DMS53 treated with DMSO at 0.1 percent for 48 hours (cell line): Measurements from ENCODE around the gene SLC9B2.
A peak's percentile ranks its signal among the peaks of the same experiment; 100 is the strongest.

Source experiments
- DNase-seq: peaks from one replicate; lab custom pipeline; 2025; ENCODE audit not compliant: unreplicated experiment; lab: John Stamatoyannopoulos, UW

SLC9B2 gene, protein sequence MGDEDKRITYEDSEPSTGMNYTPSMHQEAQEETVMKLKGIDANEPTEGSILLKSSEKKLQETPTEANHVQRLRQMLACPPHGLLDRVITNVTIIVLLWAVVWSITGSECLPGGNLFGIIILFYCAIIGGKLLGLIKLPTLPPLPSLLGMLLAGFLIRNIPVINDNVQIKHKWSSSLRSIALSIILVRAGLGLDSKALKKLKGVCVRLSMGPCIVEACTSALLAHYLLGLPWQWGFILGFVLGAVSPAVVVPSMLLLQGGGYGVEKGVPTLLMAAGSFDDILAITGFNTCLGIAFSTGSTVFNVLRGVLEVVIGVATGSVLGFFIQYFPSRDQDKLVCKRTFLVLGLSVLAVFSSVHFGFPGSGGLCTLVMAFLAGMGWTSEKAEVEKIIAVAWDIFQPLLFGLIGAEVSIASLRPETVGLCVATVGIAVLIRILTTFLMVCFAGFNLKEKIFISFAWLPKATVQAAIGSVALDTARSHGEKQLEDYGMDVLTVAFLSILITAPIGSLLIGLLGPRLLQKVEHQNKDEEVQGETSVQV

DNA sequence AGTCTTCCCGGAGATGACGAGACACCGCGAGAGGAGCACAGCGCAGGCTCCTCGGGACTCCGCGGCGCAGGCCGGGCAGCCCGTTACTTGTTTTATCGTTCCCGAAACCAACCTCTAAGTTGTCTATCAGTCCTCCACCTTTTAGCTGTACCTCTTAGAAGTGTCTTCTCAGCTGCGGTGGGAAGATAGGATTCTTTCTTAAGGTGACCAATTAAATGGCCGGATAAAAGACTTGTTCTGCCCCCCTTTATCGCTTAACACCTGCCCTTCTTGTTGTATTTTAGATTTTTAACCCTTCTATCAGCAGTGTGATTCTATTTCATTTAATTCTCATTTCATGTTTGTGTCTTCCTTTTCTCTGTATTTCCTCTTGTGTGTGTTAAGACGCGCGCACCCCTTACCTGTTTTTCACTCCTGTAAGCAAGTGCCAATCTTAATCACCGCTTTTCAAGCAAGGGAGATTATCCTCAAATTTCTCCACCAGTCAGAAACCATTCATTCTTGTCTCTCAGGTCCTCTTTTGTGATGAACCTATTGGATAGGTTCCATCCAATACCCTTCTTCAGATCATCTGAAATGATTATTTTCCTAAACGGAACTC, at the start of gene SLC9B2:
TSS of gene SLC9B2 (minus strand) at position 15 of the 601 bp plus-strand sequence. CDS start 9,211 bp downstream, outside the sequence.
- peak; percentile 22 for DNase-seq

DNA sequence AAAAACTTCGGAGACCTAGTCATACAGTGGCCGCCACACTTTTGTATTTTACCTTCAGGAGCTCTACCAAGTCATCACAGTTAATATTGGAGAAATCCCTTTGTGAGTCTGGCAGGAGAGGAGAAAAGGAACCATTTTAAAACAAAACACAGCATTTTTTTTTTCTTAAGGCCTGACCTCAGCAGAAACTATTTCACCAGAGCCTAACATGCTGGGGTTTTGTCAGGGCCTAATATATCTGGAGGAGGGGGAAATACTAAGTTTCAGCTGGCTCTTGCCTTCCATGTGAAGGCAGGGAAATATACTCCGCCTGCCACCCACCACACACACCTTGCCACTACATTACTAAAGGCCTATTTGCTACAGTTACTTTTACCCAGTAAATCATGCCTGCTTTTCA, 49.6 kb upstream of the SLC9B2 start:
- no peak for DNase-seq

DNA sequence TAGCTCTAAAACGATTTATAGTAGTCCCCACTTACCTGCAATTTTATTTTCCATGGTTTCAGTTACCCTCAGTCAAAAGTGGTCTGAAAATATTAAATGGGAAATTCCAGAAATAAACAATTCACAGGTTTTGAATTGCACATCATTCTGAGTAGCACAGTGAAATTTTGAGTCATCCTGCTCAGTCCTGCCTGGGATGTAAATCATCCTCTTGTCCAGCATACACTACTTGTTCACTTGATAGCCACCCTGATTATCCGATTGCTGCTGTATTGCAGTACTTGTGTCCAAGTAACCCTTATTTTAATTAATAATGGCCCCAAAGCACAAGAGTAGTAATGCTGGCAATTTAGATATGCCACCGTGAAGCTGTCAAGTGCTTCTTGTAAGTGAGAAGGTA, 46.6 kb upstream of the SLC9B2 start:
- DNase-seq, result no peak

DNA sequence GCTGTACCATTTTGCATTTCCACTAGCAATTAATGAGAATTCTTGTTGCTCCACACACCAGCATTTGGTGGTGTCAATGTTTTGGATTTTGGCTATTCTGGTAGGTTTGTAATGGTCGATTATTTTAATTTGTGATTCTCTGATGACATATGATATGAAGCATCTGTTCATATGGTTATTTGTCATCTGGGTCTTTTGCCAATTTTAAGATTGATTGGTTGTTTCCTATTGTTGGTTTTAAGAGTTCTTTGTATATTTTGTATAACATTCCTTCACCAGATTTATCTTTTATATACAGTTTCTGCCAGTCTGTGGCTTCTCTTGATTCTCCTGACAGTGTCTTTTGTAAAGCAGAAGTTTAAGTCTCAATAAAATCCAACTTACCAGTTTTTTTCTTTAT, 41.6 kb upstream of the SLC9B2 start:
- no peak for DNase-seq

DNA sequence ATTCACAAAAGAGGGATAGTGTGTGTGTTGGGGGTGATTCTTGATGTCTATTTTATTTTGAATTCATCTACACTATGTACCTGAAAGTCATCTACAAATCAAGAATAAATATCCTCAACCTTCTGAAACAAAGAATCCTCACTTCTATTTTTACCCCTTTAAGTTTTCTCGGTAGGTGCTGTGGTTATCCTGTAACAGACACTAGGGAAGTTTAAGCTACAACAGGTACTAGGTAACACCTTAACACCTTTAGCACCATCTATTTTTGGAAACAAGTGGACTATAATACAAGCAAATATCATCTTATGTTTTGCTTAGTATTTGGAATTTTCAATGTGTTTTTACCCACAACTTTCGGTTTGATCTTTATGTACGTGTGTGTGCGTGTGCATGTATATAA, 35.0 kb upstream of the SLC9B2 start:
- no peak for DNase-seq

DNA sequence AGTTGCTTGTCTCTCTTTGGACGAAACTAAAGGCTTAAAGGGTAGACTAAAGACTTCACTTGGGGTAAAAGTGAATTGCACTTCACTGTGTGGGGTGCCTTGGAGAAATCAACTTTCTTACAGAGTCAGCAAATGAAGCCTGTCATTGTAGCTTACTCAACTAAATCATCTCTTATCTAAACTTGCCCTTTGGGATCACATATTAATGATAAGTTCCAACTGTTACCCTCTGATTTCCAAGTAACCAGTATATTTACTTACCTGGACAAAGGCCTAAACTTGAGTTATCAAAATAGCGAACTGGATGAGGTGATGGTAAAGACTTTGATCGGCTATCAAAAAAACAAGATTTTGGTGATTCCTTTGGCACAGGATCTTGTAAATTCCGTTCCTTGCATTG, 32.0 kb upstream of the SLC9B2 start:
- no peak for DNase-seq

DNA sequence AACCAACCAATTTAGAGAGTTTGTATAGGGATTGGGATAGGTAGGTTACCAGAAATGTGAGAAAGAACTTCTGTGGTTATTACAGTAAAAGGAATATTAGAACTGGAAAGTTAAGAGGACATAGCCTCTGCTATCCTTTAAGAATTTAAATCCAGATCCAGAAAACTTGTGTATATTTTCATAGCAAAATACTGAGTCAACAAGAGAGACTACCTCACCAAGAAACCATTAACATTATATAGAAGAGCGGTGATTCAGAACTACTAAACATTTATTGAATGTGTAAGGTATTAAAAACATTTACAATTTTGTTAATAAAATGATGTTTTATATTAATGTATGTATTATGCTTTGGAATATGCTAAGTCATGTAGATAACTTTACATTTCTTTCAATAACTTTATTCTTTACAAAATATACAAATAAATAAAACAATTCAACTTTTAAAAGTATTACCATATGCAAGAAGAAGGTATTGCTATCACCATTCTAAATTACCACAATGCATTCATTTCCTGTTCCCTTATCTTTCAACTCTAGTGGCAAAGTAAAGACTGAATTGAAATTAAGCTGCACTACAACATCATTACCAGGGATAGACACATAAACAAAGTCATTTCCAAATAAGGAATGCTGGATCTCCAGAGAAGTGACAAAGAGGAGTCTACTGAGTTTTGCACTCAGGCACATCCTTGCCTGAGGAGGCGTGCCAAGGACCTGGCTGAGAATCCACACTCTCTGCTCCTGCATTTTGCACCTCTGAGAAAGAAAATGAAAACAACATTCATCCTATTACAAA, 29.2 kb upstream of the SLC9B2 start:
- DNase-seq, result no peak

DNA sequence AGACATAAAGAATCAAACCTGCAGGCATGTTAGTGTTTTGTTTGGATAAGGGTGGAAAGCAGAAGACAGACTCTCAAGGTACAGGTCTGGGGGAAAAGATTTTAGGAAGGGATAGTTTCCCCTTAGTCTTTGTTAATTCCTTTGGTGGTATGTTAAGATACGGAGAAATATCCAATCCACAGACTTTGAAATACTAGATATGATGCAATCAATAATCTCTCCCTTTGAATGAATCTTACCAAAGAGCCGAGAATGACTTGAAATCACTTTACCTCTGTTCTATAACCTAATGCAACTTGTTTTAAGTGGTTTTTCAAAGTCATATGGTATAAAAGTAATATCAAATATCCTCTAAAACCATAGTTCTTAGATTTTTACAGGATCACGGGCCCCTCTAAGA, 28.3 kb upstream of the SLC9B2 start:
- no peak for DNase-seq

DNA sequence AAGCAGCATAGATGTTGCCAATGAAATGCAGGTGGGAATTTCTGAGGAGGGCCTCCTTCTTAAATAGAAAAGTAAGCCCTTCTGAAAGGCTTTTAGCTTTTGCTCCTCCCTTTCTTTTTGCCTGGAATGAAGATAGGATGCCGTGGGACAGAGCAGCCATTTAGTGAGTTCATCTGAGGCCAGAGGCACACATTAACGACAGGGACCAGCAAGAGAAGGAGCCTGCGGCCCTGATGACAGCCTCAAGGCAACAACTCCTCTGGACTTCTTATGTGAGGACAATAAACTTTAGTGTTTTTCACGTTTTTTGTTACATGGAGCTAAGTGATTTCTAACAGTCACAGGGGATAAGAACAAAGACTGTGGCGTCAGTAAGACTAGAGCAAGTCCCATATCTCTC, 24.1 kb upstream of the SLC9B2 start:
- no peak for DNase-seq

DNA sequence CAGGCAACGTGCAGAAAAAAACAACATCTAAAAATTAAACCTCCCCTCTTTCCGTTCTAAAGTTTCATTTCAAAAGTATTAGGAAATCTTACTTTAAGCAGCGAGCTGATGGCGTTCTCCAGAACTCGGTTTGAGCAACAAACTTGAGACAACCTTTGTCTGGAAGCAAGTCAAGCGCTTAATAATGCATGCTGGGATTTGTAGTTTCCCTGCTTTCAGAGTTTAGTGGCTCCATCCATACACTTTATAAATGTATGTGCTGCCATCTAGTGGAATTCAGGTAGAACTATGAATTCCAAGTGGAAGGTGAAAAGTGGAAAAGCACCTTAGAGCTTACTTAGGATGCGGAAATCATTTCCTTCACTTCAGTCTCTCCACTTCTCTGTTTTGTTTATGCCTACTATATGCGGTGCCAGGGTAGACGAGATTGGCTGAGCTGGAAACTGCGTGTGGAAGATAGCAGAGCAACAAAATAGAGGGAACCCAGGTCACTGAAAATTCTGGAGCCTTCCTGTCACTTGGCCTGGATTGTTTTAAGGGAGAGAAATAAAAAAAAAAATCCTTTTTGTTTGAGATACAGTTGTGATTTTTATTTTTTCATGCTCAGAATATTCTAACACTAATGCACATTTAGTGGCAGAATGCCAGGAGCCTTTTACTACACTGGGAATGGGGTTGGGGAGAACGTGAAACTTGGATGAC, 23.3 kb upstream of the SLC9B2 start, which contains the start of gene BDH2:
TSS of gene BDH2 (minus strand) at position 144 of the 702 bp plus-strand sequence. CDS start 3,580 bp downstream, outside the sequence.
- peak; percentile 76 for DNase-seq

DNA sequence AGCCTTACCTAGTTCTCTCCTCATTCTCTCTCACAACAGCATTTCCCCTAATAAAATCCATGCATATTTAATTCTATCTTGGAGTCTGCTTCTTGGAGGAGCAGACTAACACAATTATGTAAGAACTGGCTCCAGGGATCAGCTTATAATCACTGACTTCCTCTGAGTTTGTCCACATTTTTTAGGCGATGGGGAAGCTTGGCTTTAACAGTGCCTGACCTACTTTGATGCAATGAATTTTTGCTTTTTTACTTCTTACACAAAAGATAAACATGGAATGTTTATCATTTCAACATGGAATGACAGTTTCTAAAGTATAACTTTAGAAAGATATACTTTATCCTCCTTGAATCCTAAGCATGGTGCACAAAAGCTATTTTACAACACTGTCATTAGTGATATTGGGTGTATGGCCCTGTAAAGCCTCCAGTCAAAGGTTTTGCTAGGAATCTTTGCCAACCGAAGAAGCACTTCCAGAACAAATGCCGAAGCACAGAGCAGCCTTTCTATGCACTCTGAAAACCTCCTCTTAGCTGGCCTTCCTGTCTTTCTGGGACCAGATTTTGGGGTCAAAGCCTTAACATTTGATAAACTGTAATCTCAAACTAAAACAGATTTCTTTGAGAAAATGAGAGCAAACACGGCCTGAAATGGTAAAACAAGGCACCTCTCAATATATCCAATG, 22.3 kb upstream of the SLC9B2 start:
- DNase-seq, result no peak

DNA sequence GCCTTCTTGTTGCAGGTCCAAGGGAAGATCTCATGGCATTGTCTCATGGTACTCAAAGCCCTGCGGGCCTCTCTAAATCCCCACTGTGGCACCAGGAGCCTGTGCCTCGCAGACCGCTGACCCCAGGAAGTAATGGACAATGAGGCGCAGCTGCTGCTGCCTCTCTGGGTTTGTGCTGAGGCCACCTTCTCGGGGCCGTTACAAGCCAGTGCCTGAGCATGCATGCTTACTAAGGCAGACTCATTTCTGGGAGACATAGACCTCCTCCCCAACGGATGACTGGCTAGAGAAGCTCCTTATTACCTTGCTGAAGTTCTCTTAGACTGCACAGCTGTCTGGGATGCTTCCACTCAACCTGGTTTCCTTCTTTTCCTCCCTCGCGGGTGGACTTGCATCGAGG, 21.8 kb upstream of the SLC9B2 start:
- DNase-seq, result no peak

DNA sequence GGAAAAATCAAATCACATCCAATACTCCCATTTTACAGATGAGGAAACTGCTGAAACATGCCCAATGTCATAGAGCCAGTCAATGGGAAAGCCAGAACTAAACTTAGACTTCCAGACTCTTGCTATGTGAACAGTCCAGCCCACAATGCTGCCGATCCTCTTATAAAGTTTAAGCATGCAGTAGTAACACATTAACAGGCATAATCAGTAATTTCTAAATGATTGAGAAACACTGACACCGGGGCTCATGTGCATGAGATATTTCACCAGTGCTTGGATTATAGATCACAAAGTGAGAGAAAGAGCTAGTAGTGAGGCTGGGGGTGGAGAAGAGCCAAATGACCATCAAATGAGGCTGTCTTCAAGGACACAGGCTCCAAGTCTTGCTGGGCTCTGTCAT, 20.6 kb upstream of the SLC9B2 start:
- DNase-seq, result no peak

DNA sequence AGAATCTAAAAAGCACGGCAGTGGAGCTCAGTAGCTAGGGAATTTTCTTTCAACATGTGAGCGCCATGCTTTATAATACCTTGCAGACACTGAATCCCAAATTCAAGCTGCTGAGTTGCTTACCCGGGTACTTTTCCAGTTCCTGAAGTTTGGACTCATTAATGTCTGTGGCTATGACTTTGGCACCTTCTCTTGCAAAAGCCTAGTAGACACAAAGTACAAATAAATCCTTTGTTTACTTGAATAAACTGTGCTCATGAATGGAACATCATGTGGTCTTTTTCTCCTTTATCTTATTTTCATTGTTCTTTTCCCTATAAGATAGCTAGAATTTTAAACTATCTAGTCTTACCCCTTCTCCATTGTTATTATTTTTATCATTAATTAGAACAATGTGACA, 18.5 kb upstream of the SLC9B2 start:
- no peak for DNase-seq

DNA sequence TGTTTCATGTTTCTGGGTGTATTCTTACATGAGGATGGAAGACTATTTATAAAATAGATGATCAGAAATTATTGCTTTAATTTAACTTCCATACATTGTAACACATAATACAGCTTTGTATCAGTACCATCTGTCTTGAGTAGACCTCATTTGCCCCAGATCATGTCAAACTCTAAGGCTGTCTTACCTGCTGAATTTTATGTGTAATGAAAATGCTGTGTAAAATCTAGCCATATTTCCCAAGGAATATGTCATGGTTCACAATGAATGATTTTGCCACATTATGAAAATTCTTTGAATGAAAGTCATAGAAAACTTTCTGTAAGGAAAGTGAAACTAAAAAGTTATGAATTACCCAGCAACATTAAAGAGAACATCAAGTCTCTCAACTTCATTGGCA, 15.7 kb upstream of the SLC9B2 start:
- DNase-seq, result no peak

DNA sequence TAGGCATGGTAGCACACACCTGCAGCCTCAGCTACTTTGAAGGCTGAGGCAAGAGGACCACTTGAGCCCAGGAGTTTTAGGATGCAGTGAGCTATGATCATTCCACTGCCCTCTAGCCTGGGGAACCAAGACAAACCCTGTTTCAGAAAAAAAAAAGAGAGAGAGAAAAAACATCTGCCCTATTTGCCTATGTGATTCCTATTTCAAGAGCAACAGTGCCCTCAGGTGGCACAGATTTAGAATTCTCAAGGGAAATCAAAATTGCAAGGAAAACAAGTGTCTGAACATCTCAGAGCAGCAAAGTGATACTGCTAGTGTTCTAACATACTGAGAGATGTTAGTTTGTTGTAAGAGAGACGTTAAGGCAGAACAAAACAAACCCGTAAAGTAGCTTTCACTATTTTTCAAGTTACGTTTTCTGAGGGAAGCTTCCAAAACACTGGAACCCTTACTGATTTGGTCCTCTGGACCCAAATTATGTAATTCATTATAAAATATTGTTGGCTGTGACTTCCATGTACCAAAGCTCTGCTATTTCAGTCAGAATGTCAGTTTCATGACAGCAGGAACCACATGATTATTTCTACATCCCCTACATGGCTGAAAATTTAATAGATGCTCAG, 15.2 kb upstream of the SLC9B2 start:
- peak; percentile 59 for DNase-seq

DNA sequence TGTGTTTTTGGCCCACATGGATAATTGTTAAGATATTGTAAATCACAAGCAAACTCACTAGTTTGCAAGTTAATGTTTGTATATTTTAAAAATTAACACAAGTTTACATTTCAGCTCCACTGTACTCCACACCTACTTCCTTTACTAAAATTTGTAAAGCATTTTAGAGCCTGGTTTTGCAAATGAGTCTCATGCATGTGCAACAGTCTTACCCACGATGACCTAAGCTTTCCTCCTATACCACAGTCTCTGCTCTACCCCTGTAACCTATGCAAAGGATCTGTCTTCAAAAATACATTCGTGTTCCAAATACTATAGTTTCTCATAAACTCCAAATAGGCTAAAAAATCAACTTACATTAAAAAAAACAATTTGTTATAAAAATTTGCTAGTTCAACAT, 12.9 kb upstream of the SLC9B2 start:
- DNase-seq, result no peak

DNA sequence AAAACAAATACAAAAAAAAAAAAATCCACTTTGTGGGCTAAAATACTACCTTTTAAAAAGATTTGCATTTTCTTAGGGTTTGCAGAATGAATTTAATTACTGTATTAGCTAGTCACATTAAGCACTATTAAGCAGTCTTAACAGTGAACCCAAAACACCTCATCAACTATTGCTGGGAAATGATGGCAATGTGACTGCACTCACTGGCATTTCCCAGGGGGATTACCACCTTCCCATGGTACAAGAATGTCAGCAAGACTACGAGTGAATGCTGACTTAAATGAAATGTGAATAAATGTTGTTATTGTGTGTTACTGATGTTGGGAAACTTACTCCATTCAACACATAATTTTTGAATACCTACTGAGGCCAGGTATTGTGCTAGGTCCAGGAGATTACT, 10.0 kb upstream of the SLC9B2 start:
- DNase-seq, result no peak

DNA sequence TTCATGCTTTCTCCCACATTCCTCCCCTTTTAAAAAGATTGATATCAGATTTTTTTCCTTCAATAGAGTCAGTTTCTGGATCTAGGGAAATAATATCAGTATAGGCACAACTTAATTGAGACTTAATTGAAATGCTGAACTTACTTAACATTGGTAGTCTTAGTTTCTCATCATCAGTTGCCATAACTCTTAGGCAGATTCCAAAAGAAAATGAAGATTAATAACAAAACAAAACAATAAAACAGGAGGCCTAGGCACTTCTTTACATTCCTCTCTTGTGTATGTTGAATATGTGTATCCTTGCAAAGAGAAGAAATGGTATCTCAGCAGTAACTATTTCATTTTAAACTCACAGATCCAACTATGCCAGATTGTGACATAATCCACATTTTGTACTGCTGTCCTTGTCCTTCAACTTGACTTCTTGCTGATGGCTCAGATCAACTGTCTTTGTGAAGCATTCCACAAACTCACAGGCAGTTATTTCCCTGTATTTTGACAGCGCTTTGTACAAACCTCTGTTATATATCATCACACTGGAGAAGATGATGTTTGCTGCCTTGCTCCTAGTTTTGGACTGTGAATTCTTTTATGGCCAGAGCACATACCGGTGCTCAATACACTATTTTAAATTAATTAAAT, 9.1 kb upstream of the SLC9B2 start:
- no peak for DNase-seq
